HG03575 (cell line): ENCODE data around the gene FAM9C.
"Not testable (repeated sequence)": the region's sequence is repeated elsewhere in the genome, so short reads cannot be mapped to it uniquely, and the experiment has no call there.

Experiments
- ATAC-seq: cut with Tn5 transposase; IDR thresholded peaks from one replicate; pipeline ENCODE4 v1.9.1; 2021; ENCODE audit not compliant: unreplicated experiment, insufficient number of reproducible peaks, low FRiP score; ENCODE audit errors: extremely low read depth

Gene FAM9C

GRCh38 chrX:13078739-13079444 is 34.5 kb upstream of the FAM9C start:
- no peak for ATAC-seq

- ATAC-seq = no peak
Observed at GRCh38 chrX:13077168-13077567, 32.7 kb upstream of the FAM9C start.

- ATAC-seq = no peak
Observed at GRCh38 chrX:13076176-13076961, 31.9 kb upstream of the FAM9C start.

- peak; percentile 66 for ATAC-seq
Observed at GRCh38 chrX:13074297-13075262, 30.2 kb upstream of the FAM9C start.

- ATAC-seq = no peak
Observed at GRCh38 chrX:13069771-13070416, 25.5 kb upstream of the FAM9C start.

GRCh38 chrX:13068651-13069050 is 24.2 kb upstream of the FAM9C start:
- ATAC-seq = no peak

GRCh38 chrX:13067773-13068172 is 23.4 kb upstream of the FAM9C start:
- no peak for ATAC-seq

- no peak for ATAC-seq
Observed at GRCh38 chrX:13066391-13066790, 22.0 kb upstream of the FAM9C start.

GRCh38 chrX:13064599-13065143 is 20.3 kb upstream of the FAM9C start:
- no peak for ATAC-seq

GRCh38 chrX:13063124-13063523 is 18.7 kb upstream of the FAM9C start:
- ATAC-seq = not testable (repeated sequence)

- ATAC-seq = not testable (repeated sequence)
Observed at GRCh38 chrX:13062331-13062730, 17.9 kb upstream of the FAM9C start.

- ATAC-seq = not testable (repeated sequence)
Observed at GRCh38 chrX:13061215-13061708, 16.8 kb upstream of the FAM9C start.

GRCh38 chrX:13059637-13060499 is 15.4 kb upstream of the FAM9C start:
- ATAC-seq = no peak

- no peak for ATAC-seq
Observed at GRCh38 chrX:13055486-13055885, 11.1 kb upstream of the FAM9C start.

- no peak for ATAC-seq
Observed at GRCh38 chrX:13053171-13053570, 8.8 kb upstream of the FAM9C start.

- peak; percentile 72 for ATAC-seq
Observed at GRCh38 chrX:13051529-13052172, 7.2 kb upstream of the FAM9C start.

GRCh38 chrX:13051167-13051528 is 6.7 kb upstream of the FAM9C start:
- no peak for ATAC-seq
